Prostate gland (tissue), 2 donors: ENCODE results near the gene CCDC12. TPM values are rescaled to one million over a fixed set of nuclear protein-coding genes. Genes with fewer than 3 reads are reported as not detected.
A peak's percentile ranks its signal among the peaks of the same experiment; 100 is the strongest.

Experiments
- DNase-seq: peaks from one replicate; pipeline ENCODE4 v3.0.0-alpha.2; 2019; ENCODE audit warnings: low spot score
- H3K27ac ChIP-seq, 2 donors: fragments of 200-600 bp; sonication (generic); 2 replicates each; pipeline ENCODE4 v1.5.1; 2017 to 2019
- H3K27me3 ChIP-seq: fragments of 200-600 bp; sonication (generic); replicated peaks from 2 replicates; pipeline ENCODE4 v1.5.1; 2019; ENCODE audit not compliant: insufficient read depth
- H3K36me3 ChIP-seq, 2 donors: fragments of 200-600 bp; sonication (generic); 1 replicate in 1 of 2; 2 replicates in 1 of 2; pipeline versions ENCODE4 v1.5.1 to v1.8.1; 2017 to 2019
- H3K4me1 ChIP-seq: fragments of 200-600 bp; sonication (generic); replicated peaks from 2 replicates; pipeline ENCODE4 v1.5.1; 2019
- H3K4me3 ChIP-seq, 2 donors: fragments of 200-600 bp; sonication (generic); 2 replicates each; pipeline ENCODE4 v1.5.1; 2017 to 2019
- H3K9me3 ChIP-seq: fragments of 200-600 bp; sonication (generic); 2 replicates; pipeline ENCODE4 v1.5.1; 2017
- CTCF ChIP-seq, 4 experiments: fragments of 200-600 bp in 2 of 4; fragments of 450-650 bp in 2 of 4; sonication (generic) in 2 of 4; IDR thresholded peaks; 1 replicate in 3 of 4; 2 replicates in 1 of 4; pipeline ENCODE4 v1.5.1; 2016 to 2019; ENCODE audit warnings: antibody characterized with exemption in 4 of 4, mild to moderate bottlenecking in 2 of 4, moderate library complexity in 2 of 4
- POLR2A ChIP-seq: fragments of 450-650 bp; IDR thresholded peaks from one replicate; pipeline ENCODE4 v1.6.1; 2016; ENCODE audit warnings: antibody characterized with exemption, mild to moderate bottlenecking
- POLR2AphosphoS5 ChIP-seq: sonication (generic); formaldehyde crosslinking; IDR thresholded peaks from one replicate; pipeline ENCODE4 v1.6.1; 2017; ENCODE audit warnings: antibody characterized with exemption
- WGBS: methylation state at CpG from one replicate; pipeline ENCODE4 v1.1.5; 2018; 5-methylcytosine and 5-hydroxymethylcytosine counted together
- intact Hi-C: fragments of 100-400 bp; cut with DNase I; formaldehyde crosslinking; loops from one replicate; pipeline ENCODE4 v1.14.2; 2022
- total RNA-seq, 2 donors: library from RNA; depleted of rRNA; stranded (reverse); fragments of >200 nt; gene quantifications; one replicate each; pipeline ENCODE4 v1.1.0, GENCODE V29; 2016

The CCDC12 gene
- total RNA-seq, 2 donors from 2014 or later: 34.6 to 78.7 TPM

GRCh38 chr3:47009225-47010110 is 32.9 kb upstream of the CCDC12 start:
- intact Hi-C loops: loop anchor here (1.0 to 10.0 kb wide), 4 partner anchors 142 to 315 kb away; partner anchors contain the start of genes KIF9, KLHL18 and SETD2
- Histone ChIP-seq H3K9me3 (no peaks in the 10 kb centered on the region), H3K4me3 (peak overlapping the region; percentile 36 to 48), H3K4me1 (no peaks in the 10 kb centered on the region), H3K27me3 (no peaks in the 10 kb centered on the region), H3K36me3 (no peaks in the 10 kb centered on the region), H3K27ac (peak overlapping the region; percentile 70 to 80)
- WGBS: 7% methylated on average over 67 of the region's 85 CpGs
- peak; percentile 84 for DNase-seq
- TF ChIP-seq POLR2AphosphoS5 (peak; percentile 92), POLR2A (peak; percentile 74), CTCF (IDR thresholded peaks at IDR 0.05) (peak in 1 of 4 experiments; percentile 18)

- intact Hi-C loops: loop anchor here (1.0 to 10.0 kb wide), 3 partner anchors 142 to 316 kb away; partner anchors contain the start of genes KIF9 and KLHL18
- TF ChIP-seq POLR2AphosphoS5 (no peak), POLR2A (no peak), CTCF (IDR thresholded peaks at IDR 0.05) (no peak)
Measured at GRCh38 chr3:47008851-47009224, 32.3 kb upstream of the CCDC12 start.

GRCh38 chr3:47008234-47008796 is 31.8 kb upstream of the CCDC12 start:
- intact Hi-C loops: loop anchor here (5.0 to 10.0 kb wide), 2 partner anchors 141 to 316 kb away; no protein-coding TSS in a partner anchor
- Histone ChIP-seq H3K27me3 (no peaks in the 10 kb centered on the region), H3K4me3 (no peak overlapping the region), H3K36me3 (no peaks in the 10 kb centered on the region), H3K9me3 (no peaks in the 10 kb centered on the region), H3K4me1 (no peaks in the 10 kb centered on the region), H3K27ac (no peak overlapping the region)
- TF ChIP-seq CTCF (IDR thresholded peaks at IDR 0.05) (no peak), POLR2A (no peak)
- WGBS: 98% methylated on average over 13 of the region's 13 CpGs
- DNase-seq: no peak

More at GRCh38 chr3:47008851-47009224, 32.3 kb upstream of the CCDC12 start:
- no peak for DNase-seq
- Histone ChIP-seq H3K9me3 (no peaks in the 10 kb centered on the region), H3K4me1 (no peaks in the 10 kb centered on the region), H3K36me3 (no peaks in the 10 kb centered on the region), H3K27me3 (no peaks in the 10 kb centered on the region), H3K27ac (peak overlapping the region; percentile 70 to 80), H3K4me3 (peak overlapping the region; percentile 36 to 48)
- WGBS: 29% methylated on average over 23 of the region's 23 CpGs

GRCh38 chr3:47007482-47008233 is 31.1 kb upstream of the CCDC12 start:
- H3K4me1 ChIP-seq: no peaks in the 10 kb centered on the region
- WGBS: 94% methylated on average over 11 of the region's 16 CpGs
- no peak overlapping the region for H3K27ac ChIP-seq
- TF ChIP-seq POLR2AphosphoS5 (no peak), CTCF (IDR thresholded peaks at IDR 0.05) (no peak), POLR2A (no peak)
- H3K4me3 ChIP-seq: no peak overlapping the region
- no peak for DNase-seq
- intact Hi-C loops: loop anchor here (5.0 to 10.0 kb wide), 2 partner anchors 140 to 317 kb away; no protein-coding TSS in a partner anchor
- no peaks in the 10 kb centered on the region for H3K27me3 ChIP-seq
- peaks cover 0 to 3% of the 10 kb centered on the region in 2 donors for H3K36me3 ChIP-seq
- H3K9me3 ChIP-seq: no peaks in the 10 kb centered on the region
